ENCODE results near the gene EIPR1. TPM values are rescaled to one million over a fixed set of nuclear protein-coding genes. Genes with fewer than 3 reads are reported as not detected.

EIPR1 gene
- total RNA-seq, 1 experiment from 2014 or later, result 27.8 TPM

- no peak overlapping the region for H3K18ac ChIP-seq (ENCODE audit: insufficient read length, low read depth, low read length)
Observed at GRCh38 chr2:3283206-3283605, 94.4 kb downstream of the EIPR1 start.

More at GRCh38 chr2:3283206-3283605, 94.4 kb downstream of the EIPR1 start:
- no peaks in the 10 kb centered on the region for H4K20me1 ChIP-seq (ENCODE audit: control insufficient read depth, insufficient read depth, insufficient read length)
- no peak overlapping the region for H2BK12ac ChIP-seq (ENCODE audit: insufficient read length, low read depth, low read length)
- no peaks in the 10 kb centered on the region for H3K9me3 ChIP-seq (ENCODE audit: control insufficient read depth, low read depth, low read length)
- TF ChIP-seq CTCF (conservative IDR thresholded peaks at IDR 0.05), result no peak
- H2BK15ac ChIP-seq (ENCODE audit: low read depth, low read length), result no peak overlapping the region
- no peaks in the 10 kb centered on the region; the same call in 1 of the 2 replicates for H3K4me1 ChIP-seq (ENCODE audit: insufficient read depth, low read length)
- H3K27ac Mint-ChIP-seq, result peak overlapping the region in 1 of 3 experiments; percentile 64; a peak in 3 of 7 replicates
- no peak overlapping the region for H4K8ac ChIP-seq (replicated peaks; ENCODE audit: insufficient read length, low read depth, low read length)
- H2BK5ac ChIP-seq (ENCODE audit: insufficient read length, low read length), result no peak overlapping the region
- H3K79me2 ChIP-seq (ENCODE audit: insufficient read depth, low read length), result no peaks in the 10 kb centered on the region
- no peak overlapping the region for H4K91ac ChIP-seq (ENCODE audit: insufficient read length, low read depth, low read length)
- H3K56ac ChIP-seq (ENCODE audit: insufficient read length, low read depth, low read length), result no peak overlapping the region
- DNase-seq, result peak; percentile 21
- no peak overlapping the region; the same call in 1 of the 2 replicates for H3K14ac ChIP-seq (ENCODE audit: insufficient read depth, low read length)
- H2BK120ac ChIP-seq (ENCODE audit: low read depth, low read length, poor library complexity, severe bottlenecking), result no peak overlapping the region
- no peaks in the 10 kb centered on the region for H3K79me1 ChIP-seq (ENCODE audit: insufficient read depth, low read depth, low read length, poor library complexity, severe bottlenecking)
- H2AFZ ChIP-seq (ENCODE audit: low read length), result no peak overlapping the region
- H2AK5ac ChIP-seq (ENCODE audit: insufficient read length, low read length), result no peak overlapping the region
- no peaks in the 10 kb centered on the region for H3K23me2 ChIP-seq (ENCODE audit: insufficient read length, low read depth, low read length, poor library complexity, severe bottlenecking)
- H3T11ph ChIP-seq (ENCODE audit: low read length), result no peak overlapping the region
- no peak overlapping the region for H3K9ac ChIP-seq (ENCODE audit: extremely low read depth, insufficient read length, low read length)
- no peak overlapping the region for H3K4ac ChIP-seq (ENCODE audit: low read depth, low read length)
- H3K4me3 Mint-ChIP-seq, result no peak overlapping the region; a peak in 2 of 5 replicates
- peaks cover 10 to 15% (median 11%) of the 10 kb centered on the region in 3 experiments for H3K36me3 Mint-ChIP-seq (ENCODE audit: insufficient read depth in 1 of 3, low read depth in 3 of 3)
- no peaks in the 10 kb centered on the region for H3K27me3 Mint-ChIP-seq (ENCODE audit: low read depth)
- peaks cover 10% of the 10 kb centered on the region in 2 experiments; a peak in 3 of 4 replicates for H3K4me1 Mint-ChIP-seq
- no peak overlapping the region for H2BK20ac ChIP-seq (ENCODE audit: low read depth, low read length, poor library complexity, severe bottlenecking)
- H3K4me2 ChIP-seq (ENCODE audit: insufficient read depth, insufficient read length, low read length), result no peak overlapping the region
- H3K27me3 ChIP-seq (ENCODE audit: insufficient read depth, low read length), result no peaks in the 10 kb centered on the region
- H3K23ac ChIP-seq (ENCODE audit: insufficient read length, low read depth, low read length), result no peak overlapping the region
- peaks cover 0 to 6% of the 10 kb centered on the region in 2 experiments; a peak in 3 of 5 replicates for H3K9me3 Mint-ChIP-seq
- WGBS (ENCODE audit: extremely low coverage, insufficient read length, low lambda C conversion rate), result no CpG with 5 or more reads among the region's 14 CpGs
- H3K27ac ChIP-seq (ENCODE audit: insufficient read length, low read depth, low read length), result no peak overlapping the region
- no peak overlapping the region for H4K5ac ChIP-seq (ENCODE audit: insufficient read length, low read depth, low read length)
